OCI-LY1 (cell line): ENCODE measurements around the gene TCF4.

Experiments used
- CTCF ChIP-seq: fragments of 200-600 bp; sonication (generic), shearing (Covaris generic); IDR thresholded peaks from 2 replicates; pipeline ENCODE4 v1.5.1; 2017; ENCODE audit warnings: mild to moderate bottlenecking, antibody characterized with exemption, low read length, moderate library complexity, mixed read lengths
- EZH2 ChIP-seq: fragments of 200-600 bp; sonication (generic), shearing (Covaris generic); IDR thresholded peaks from 2 replicates; pipeline ENCODE4 v1.8.0; 2017; ENCODE audit warnings: borderline replicate concordance, mixed run types, mild to moderate bottlenecking, antibody characterized with exemption, low read length, moderate library complexity, mixed read lengths

- TF ChIP-seq CTCF = no peak
- no peak for TF ChIP-seq EZH2
Observed at GRCh38 chr18:55406451-55406991, 181.5 kb downstream of the TCF4 start.
